C4-2B (cell line): ENCODE results near the gene PDIA4.

Experiments
- CTCF ChIP-seq: fragments of 450-650 bp; conservative IDR thresholded peaks from 2 replicates; pipeline ENCODE4 v1.5.1; 2017; ENCODE audit warnings: mild to moderate bottlenecking
- ZFX ChIP-seq: fragments of 450-650 bp; IDR thresholded peaks from 2 replicates; pipeline ENCODE4 v1.6.1; 2017

GRCh38 chr7:148962440-148962822, 65.9 kb downstream of the PDIA4 start:
- TF ChIP-seq CTCF (no peak), ZFX (no peak)
